IPS-20b (cell line): Measurements from ENCODE around the gene PPBP.

Experiments
- H3K27ac ChIP-seq: one replicate; pipeline ENCODE4 v1.5.1; 2013; ENCODE audit warnings: low read length
- H3K27me3 ChIP-seq: 2 replicates; pipeline ENCODE4 v1.6.1; 2013; ENCODE audit warnings: mild to moderate bottlenecking, low read length, inconsistent platforms; ENCODE audit not compliant: insufficient read depth
- H3K36me3 ChIP-seq: 2 replicates; pipeline ENCODE4 v1.6.1; 2013; ENCODE audit warnings: low read depth, mild to moderate bottlenecking, inconsistent platforms, low read length, moderate library complexity; ENCODE audit not compliant: insufficient read depth
- H3K4me1 ChIP-seq: 2 replicates; pipeline ENCODE4 v1.6.1; 2013; ENCODE audit warnings: mild to moderate bottlenecking, control low read depth, inconsistent platforms, low read length, moderate library complexity; ENCODE audit not compliant: insufficient read depth
- H3K4me3 ChIP-seq: 2 replicates; pipeline ENCODE4 v1.5.1; 2013; ENCODE audit warnings: mild to moderate bottlenecking, low read length, inconsistent platforms
- H3K9ac ChIP-seq: 2 replicates; pipeline ENCODE4 v1.6.1; 2013; ENCODE audit warnings: low read depth, mild to moderate bottlenecking, inconsistent platforms, low read length, moderate library complexity
- H3K9me3 ChIP-seq: 2 replicates; pipeline ENCODE4 v1.6.1; 2013; ENCODE audit warnings: mild to moderate bottlenecking, low read depth, low read length, inconsistent platforms; ENCODE audit not compliant: insufficient read depth

The PPBP gene

GRCh38 chr4:74015126-74015780 lies 27.3 kb upstream of the PPBP start:
- Histone ChIP-seq H3K36me3 (no peaks in the 10 kb centered on the region), H3K27me3 (no peaks in the 10 kb centered on the region), H3K4me3 (no peak overlapping the region), H3K9ac (no peak overlapping the region), H3K9me3 (peaks cover 6% of the 10 kb centered on the region; the same call in 1 of the 2 replicates), H3K4me1 (no peaks in the 10 kb centered on the region; the same call in 1 of the 2 replicates), H3K27ac (no peak overlapping the region)

DNA sequence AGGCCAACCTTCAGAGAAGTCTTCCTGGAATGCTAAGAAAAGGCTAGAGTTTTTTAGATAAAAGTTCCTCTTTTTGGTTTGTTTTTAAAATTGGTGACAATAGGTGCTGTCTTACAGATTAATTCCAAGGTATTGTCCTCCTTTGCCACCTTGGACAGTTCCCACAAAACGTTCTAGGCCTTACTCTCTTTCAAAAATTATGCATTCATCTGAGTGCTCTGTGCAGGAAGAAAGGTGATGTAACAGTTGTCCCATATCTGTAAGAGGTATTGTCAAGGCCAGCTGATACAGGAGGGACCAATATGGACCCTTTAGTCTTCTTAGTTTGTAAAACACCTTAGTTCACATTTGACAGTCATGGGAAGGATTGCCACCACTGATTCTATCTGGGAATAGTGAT lies 26.3 kb upstream of the PPBP start:
- H3K36me3 ChIP-seq, result no peaks in the 10 kb centered on the region
- H3K4me1 ChIP-seq, result no peaks in the 10 kb centered on the region; the same call in 1 of the 2 replicates
- no peak overlapping the region for H3K4me3 ChIP-seq
- no peaks in the 10 kb centered on the region for H3K27me3 ChIP-seq
- no peak overlapping the region for H3K27ac ChIP-seq
- H3K9me3 ChIP-seq, result peaks cover 7% of the 10 kb centered on the region; the same call in 1 of the 2 replicates
- H3K9ac ChIP-seq, result no peak overlapping the region

- H3K9me3 ChIP-seq, result peaks cover 7% of the 10 kb centered on the region; the same call in 1 of the 2 replicates
- no peaks in the 10 kb centered on the region for H3K36me3 ChIP-seq
- no peaks in the 10 kb centered on the region; the same call in 1 of the 2 replicates for H3K4me1 ChIP-seq
- H3K9ac ChIP-seq, result no peak overlapping the region
- no peak overlapping the region for H3K27ac ChIP-seq
- no peaks in the 10 kb centered on the region for H3K27me3 ChIP-seq
- H3K4me3 ChIP-seq, result no peak overlapping the region
These were observed 25.3 kb upstream of the PPBP start for GRCh38 chr4:74013264-74013663.

- Histone ChIP-seq H3K4me1 (no peaks in the 10 kb centered on the region; the same call in 1 of the 2 replicates), H3K4me3 (no peak overlapping the region), H3K9me3 (peaks cover 7% of the 10 kb centered on the region; the same call in 1 of the 2 replicates), H3K36me3 (no peaks in the 10 kb centered on the region), H3K27ac (no peak overlapping the region), H3K9ac (no peak overlapping the region), H3K27me3 (no peaks in the 10 kb centered on the region)
These were observed 24.1 kb upstream of the PPBP start for GRCh38 chr4:74012130-74012529.

DNA sequence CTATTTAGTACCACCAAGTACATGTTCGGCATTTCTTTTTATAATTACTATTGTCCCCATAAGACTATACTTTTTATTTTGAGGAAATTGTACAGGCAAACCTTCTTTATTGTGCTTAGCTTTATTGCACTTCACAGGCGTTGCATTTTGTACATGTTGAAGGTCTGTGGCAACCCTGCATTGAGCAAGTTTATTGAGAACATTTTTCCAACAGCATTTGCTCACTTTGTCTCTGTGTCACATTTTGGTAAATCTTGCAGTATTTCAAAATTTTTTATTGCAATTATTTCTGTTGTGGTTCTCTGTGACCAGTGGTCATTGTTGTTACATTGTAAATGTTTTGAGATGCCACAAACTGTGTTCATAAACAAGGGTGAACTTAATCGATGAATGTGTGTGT lies 21.3 kb upstream of the PPBP start:
- Histone ChIP-seq H3K9me3 (peaks cover 7% of the 10 kb centered on the region; the same call in 1 of the 2 replicates), H3K9ac (no peak overlapping the region), H3K27me3 (no peaks in the 10 kb centered on the region), H3K27ac (no peak overlapping the region), H3K36me3 (no peaks in the 10 kb centered on the region), H3K4me3 (no peak overlapping the region), H3K4me1 (no peaks in the 10 kb centered on the region)

DNA sequence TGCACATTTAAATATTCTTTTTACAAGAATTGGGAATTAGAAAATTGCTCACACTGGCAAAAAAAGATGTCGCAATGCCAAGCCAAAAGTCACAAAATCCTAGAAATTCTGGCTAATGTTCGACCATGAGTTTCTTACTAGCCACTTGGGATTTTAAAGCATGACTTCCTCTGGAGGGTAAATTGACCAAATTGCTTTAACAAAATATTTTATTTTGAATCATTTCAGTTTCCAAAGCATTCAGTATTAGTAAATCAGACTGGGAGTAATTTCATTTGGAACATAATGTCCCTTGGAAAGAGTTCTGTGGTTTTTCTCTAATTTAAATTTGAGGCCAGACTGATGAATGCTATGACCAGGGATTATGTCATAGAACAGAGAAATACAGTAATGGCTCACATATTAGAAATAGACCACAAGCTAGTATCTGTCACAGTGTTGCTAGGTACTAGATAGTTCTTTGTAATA lies 18.1 kb upstream of the PPBP start:
- Histone ChIP-seq H3K4me1 (no peaks in the 10 kb centered on the region), H3K9me3 (peaks cover 7% of the 10 kb centered on the region; the same call in 1 of the 2 replicates), H3K4me3 (no peak overlapping the region), H3K9ac (no peak overlapping the region), H3K27ac (no peak overlapping the region), H3K36me3 (no peaks in the 10 kb centered on the region), H3K27me3 (no peaks in the 10 kb centered on the region)

- Histone ChIP-seq H3K9ac (no peak overlapping the region), H3K36me3 (no peaks in the 10 kb centered on the region), H3K4me3 (no peak overlapping the region), H3K27me3 (no peaks in the 10 kb centered on the region), H3K9me3 (peaks cover 4% of the 10 kb centered on the region; the same call in 1 of the 2 replicates), H3K4me1 (no peaks in the 10 kb centered on the region), H3K27ac (no peak overlapping the region)
These were observed 17.5 kb upstream of the PPBP start for GRCh38 chr4:74005528-74005927.

GRCh38 chr4:74004668-74005067 lies 16.7 kb upstream of the PPBP start:
- Histone ChIP-seq H3K27me3 (no peaks in the 10 kb centered on the region), H3K4me3 (no peak overlapping the region), H3K9me3 (no peaks in the 10 kb centered on the region), H3K9ac (no peak overlapping the region), H3K36me3 (no peaks in the 10 kb centered on the region), H3K27ac (no peak overlapping the region), H3K4me1 (no peaks in the 10 kb centered on the region)

DNA sequence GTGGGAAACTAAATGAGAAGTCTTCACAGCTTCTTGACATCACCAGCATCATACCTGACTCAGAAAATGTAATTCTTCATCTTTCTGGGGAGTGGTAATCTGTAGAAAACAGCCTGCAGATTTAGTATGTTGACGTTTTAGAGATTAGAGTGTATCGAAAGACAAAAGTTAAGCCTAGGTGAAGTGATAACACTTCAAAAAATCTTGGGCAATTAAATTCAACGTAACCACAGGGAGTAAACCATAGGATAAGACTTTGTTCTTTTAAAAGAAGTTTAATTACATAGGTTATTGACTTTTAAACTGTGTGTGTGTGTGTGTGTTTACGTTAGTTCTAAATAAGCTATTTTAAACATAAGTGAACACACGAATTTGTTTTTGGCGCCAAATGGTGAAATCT lies 12.3 kb upstream of the PPBP start:
- Histone ChIP-seq H3K27me3 (peaks cover 9% of the 10 kb centered on the region; the same call in 1 of the 2 replicates), H3K27ac (no peak overlapping the region), H3K4me3 (no peak overlapping the region), H3K9me3 (no peaks in the 10 kb centered on the region), H3K9ac (no peak overlapping the region), H3K4me1 (peaks cover 15% of the 10 kb centered on the region), H3K36me3 (no peaks in the 10 kb centered on the region)

DNA sequence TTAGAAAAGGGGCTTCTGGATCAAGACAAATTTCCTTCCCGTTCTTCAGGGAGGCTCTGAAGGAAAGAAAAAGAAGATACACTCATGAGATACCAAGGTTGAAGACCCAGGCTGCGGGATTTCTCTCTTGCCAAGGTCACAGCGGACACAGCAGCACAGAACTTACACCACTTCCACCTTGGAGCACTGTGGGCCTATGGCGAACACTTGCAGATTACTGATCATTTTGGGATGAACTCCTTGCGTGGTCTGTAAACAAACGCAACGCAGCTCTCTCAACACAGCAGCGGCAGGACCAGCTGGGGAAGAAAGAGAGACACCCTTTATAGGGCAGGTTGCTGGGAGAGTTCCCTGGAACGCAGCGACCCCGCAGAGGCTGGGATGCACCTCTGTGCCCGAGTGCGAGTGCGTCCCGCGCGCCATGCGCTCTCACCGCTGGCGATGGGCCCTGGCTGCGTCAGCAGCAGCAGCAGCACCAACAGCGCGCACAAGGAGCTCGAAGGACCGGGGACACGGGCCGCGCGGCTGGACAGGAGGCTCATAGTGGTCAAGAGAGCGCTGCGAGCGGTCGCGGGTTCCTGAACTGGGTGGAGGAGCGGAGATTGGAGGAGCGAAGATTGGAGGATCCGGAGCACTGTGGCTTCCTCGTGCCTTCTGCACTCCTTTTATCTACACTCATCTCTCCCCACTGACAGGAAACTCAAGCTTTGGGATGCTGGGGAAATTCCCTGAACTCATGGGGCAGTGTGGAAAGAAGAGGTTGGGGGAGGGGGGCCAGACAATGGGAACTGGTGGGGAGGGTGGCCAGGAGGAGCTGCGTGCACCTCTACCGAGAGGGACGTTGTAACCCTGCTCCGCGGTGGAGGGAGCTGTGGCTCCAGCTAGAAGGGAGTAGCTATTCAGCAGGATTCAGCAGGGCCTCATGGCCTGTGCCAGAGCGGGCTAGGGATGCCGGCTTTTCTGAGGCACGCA lies 10.3 kb upstream of the PPBP start, which contains the start of gene CXCL5:
TSS of gene CXCL5 (minus strand) at position 638 of the 972 bp plus-strand sequence. CDS start at position 542, 96 bp downstream.
- Histone ChIP-seq H3K27me3 (peaks cover 9% of the 10 kb centered on the region; the same call in 1 of the 2 replicates), H3K4me1 (peaks cover 15% of the 10 kb centered on the region), H3K4me3 (peak within 1 kb of the TSS; percentile 66; the same call in 1 of the 2 replicates), H3K27ac (no peak within 1 kb of the TSS), H3K9ac (peak within 1 kb of the TSS; percentile 75; the same call in 1 of the 2 replicates), H3K9me3 (no peaks in the 10 kb centered on the region), H3K36me3 (no peaks in the 10 kb centered on the region)

GRCh38 chr4:73992050-73992449 lies 4.1 kb upstream of the PPBP start:
- Histone ChIP-seq H3K4me3 (no peak overlapping the region), H3K9me3 (no peaks in the 10 kb centered on the region; the same call in 1 of the 2 replicates), H3K36me3 (no peaks in the 10 kb centered on the region), H3K27me3 (no peaks in the 10 kb centered on the region), H3K27ac (no peak overlapping the region), H3K9ac (no peak overlapping the region), H3K4me1 (peaks cover 10% of the 10 kb centered on the region; the same call in 1 of the 2 replicates)
